Endothelial cell of hepatic sinusoid (primary cell): ENCODE results near the gene MCEMP1.

ENCODE experiments used
- in situ Hi-C: cut with HindIII; loops from 2 replicates; pipeline ENCODE4 v1.10.0; 2017; ENCODE audit warnings: low sequenced_read_pairs

Gene MCEMP1

DNA sequence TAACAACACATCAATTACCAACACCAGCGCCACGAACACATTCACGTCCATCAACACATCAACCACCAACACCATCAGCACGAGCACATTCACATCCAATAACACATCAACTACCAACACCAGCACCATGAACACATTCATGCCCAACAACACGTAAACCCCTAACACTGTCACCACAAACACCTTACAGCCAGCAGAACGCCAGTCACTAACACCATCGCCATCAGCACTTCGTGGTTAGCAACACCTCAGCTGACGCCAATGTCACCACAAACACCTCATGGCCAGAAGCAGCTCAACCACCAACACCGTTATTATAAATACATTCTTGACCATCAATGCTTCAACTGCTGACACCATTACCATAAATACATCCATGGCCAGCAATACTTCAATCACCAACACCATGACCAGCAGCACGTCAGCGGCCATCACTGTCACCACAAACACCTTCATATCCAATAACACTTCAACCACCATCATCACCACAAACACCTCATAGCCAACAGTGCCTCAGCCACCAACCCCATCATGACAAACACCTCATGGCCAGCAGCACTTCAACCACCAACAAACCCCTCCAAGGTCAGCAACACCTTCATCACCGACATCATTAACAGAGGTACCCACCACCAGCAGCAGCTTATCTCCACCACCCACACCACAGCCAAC, 15.7 kb downstream of the MCEMP1 start:
- in situ Hi-C loops = loop anchor here (10.0 kb wide), 1 partner anchor 428 kb away; no protein-coding TSS in a partner anchor

DNA sequence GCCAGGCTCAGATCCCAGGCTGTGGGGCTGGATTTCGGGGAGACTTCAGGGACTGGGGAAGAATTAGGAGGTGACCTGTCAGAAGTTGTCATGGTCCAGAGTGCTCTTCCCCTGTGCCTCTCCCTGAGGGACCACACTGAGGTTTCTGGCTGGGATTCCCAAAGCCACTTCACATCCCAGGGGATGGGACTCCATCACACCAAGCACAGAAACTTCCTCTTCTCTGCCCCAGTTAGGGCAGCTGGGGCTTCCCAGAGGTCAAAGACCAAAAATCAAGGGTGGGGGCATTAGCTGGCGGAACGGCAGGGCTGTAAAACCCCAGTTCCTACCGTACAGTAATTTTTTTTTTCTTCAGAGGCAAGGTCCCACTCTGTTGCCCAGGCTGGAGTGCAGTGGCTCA, 17.6 kb downstream of the MCEMP1 start:
- in situ Hi-C loops = loop anchor here (10.0 kb wide), 1 partner anchor 430 kb away; no protein-coding TSS in a partner anchor

DNA sequence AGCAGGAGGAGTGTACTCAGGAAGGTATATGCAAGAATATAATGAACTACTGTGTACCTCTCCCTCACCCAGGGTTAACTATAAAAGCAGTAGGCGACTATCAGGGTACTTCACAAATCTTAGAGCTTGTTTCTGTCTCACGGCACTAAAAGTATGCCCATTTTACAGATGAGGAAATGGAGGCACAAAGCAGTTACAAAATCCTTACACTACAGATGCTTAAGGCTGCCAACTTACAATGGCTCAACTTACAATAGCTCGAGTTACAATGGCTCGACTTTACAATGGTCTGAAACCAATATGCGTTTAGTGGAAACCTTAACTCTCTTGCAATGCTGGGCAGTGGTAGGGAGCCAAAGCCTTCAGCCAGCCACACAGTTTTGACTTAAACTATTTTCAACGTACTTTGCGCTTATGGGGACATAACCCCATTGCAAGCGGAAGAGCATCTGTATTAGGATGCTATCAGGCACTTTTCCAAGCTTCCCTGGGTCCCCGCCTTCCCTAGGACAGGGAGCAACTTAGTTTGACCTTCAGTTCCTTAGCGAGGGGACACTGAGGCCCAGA, 20.9 kb downstream of the MCEMP1 start:
- in situ Hi-C loops = loop anchor here (5.0 to 10.0 kb wide), 3 partner anchors 91 to 433 kb away; no protein-coding TSS in a partner anchor

DNA sequence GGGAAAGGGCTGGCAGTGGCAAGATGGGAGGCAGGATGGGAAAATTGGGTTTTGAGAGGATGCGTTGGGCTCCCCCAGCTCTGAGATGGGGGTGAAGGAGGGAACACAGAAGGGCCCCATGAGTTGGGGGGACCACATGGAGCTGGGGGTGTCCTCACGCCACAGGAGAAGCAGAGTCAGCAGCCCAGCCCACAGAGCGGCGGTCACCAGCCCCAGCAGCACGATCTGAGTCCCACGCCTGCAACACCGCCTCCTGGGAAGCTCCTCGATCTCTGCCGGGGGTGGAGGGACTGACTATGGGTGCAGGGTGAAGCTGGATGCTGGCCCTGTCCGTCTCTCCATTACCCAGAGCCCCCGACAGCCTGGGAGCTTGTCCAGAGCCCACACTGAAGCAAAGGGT, 21.7 kb downstream of the MCEMP1 start:
- in situ Hi-C loops = loop anchor here (5.0 to 10.0 kb wide), 3 partner anchors 91 to 434 kb away; no protein-coding TSS in a partner anchor

DNA sequence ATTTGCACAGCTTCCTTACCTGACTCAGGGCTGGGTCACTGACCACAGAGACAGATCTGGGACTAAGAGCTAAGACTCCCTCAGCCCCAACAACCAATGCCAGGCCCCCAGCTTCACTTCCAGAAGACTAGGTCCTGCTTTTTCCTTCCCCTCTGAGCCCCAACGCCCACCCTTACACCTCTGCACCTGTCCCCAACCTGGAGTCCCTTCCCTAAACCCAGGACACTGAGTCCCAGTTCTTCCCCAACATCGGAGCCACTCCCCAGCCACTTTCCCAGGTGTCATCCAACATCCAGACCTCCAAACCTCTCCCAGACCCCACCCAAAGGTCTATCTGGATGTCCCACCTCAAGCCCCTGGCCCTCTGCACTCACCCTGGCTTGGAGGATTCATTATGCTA, 22.1 kb downstream of the MCEMP1 start:
- in situ Hi-C loops = loop anchor here (5.0 to 10.0 kb wide), 3 partner anchors 92 to 434 kb away; no protein-coding TSS in a partner anchor

DNA sequence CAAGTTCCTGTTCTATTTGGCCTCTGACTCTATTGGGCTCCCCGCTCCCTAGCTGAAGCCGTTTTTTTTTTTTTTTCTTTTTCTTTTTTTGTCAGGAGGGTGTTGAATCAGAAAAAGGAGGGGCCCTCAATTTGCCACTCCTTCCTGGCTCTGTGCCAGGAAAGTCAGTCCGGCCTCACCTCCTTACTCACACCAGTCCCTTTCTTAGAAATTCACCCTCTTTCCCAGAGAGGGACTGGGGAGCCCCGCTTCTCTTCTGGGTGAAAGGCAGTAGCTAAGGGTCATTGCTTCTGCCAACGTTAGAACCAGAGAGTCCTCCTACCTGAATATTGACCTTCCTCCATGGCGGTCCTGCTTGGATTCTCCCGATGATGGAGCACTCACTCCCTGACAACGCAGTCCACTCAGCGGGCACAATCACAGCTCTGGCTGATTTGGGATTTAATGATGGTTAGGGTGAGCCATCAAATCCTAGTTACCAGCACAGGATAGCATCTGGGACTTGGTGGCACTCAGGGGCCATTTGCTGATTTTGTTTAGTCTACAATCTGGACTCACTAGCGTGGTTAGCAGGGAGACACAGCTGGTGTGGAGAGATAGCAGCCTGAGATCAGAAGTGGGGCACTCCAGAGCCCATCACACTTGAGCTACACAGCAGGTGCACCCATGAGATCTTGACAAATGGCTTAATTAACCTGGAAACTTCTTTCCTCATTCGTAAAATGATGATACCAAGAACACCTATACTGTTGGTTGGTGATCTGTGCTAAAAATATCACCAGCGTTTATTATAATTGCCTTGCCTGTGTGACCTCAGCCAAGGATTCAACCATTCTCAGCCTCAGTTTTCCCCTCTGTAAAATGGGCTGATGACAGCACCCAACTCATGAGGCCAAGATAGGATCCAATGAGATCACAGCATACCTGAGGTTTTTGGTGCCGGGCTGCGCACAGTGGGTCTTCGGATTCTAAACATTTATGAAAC, 22.8 kb downstream of the MCEMP1 start:
- in situ Hi-C loops = loop anchor here (5.0 to 10.0 kb wide), 3 partner anchors 92 to 435 kb away; no protein-coding TSS in a partner anchor

DNA sequence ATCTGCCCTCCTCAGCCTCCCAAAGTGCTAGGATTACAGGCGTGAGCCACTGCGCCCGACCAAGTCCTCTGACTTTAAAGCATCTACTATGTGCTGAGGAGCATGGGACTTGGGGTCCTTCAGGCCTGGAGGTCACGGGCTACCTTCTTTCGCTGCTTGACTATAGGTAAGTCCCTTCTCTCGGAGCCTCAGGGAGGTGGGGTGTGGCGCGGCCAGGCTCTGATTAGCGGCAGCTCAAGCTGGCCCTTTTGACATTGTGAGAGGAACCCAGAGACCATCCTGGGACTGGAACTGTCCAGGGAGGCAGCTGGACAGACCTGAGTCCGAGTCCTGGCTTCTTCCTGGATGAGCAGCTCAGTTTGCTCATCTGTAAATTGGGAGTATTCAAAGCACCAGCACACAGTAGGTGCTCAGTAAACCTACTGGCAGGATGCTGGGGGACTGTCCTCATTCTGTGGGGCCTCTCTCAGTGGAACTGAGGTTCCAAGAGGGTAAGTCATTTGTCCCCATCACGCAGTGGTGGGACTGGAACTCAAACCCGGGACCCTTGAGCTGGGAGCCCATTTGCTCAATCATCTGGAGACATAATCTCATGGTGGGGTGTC, 24.3 kb downstream of the MCEMP1 start:
- in situ Hi-C loops = no loop called here

DNA sequence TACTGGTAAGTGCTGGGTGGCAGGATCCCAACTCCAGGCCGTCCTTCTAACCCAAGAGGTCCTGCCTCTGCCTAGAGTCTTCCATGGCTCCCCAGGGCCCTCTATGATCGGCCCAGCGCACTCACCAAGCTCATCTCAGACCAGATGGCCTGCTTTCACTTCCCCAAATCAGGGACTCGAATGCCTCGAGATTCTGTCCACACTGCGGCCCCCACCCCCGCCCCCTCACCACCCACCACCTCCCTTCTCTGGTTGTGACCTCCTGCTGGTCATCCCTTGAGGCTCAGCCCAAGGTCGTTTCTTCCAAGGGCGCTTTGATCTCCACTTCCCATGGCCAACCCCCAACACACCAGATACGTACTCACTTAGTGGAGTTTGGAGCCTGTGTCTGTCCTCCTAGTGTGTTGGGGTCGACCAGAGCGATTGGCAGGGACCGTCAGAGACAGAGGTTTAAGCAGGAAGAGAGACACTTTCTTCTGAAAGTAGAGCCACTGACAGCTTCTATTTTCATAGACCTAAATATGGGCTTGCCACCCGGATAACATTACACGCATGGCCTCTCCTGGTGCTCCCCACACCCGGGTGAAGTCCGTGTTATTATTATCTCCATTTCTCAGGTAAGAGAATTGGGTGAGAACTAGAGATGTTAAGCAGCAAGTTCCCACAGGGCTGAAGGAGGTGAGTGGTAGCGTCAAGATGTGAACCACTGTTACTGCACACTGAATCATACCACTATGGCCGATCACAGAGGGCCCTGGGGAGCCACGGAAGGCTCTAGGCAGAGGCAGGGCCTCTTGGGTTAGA, 25.0 kb downstream of the MCEMP1 start, which contains the start of gene FCER2:
FCER2 (minus strand) TSS at position 478 of the 804 bp plus-strand sequence. CDS start 2,371 bp downstream, outside the sequence.
- in situ Hi-C loops = no loop called here

DNA sequence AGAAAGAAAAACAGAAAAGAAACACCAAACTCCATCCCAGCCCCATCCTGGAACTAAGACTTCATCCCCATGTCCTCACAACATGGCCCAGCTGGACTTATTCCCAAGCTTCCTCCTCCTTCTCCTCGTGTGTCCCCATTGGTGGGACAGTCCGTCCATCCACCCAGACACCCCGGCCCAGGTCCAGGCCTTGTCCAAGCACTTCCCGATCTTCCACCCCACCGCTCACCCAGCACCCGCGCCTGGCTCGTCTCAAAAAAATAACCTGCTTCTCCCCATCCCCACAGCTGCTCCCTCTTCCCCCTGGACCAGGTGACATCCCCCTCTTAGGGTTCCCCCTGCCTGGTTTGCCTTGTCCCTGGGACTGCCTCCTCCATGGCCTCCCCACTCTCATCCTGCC, 26.4 kb downstream of the MCEMP1 start:
- in situ Hi-C loops = no loop called here

DNA sequence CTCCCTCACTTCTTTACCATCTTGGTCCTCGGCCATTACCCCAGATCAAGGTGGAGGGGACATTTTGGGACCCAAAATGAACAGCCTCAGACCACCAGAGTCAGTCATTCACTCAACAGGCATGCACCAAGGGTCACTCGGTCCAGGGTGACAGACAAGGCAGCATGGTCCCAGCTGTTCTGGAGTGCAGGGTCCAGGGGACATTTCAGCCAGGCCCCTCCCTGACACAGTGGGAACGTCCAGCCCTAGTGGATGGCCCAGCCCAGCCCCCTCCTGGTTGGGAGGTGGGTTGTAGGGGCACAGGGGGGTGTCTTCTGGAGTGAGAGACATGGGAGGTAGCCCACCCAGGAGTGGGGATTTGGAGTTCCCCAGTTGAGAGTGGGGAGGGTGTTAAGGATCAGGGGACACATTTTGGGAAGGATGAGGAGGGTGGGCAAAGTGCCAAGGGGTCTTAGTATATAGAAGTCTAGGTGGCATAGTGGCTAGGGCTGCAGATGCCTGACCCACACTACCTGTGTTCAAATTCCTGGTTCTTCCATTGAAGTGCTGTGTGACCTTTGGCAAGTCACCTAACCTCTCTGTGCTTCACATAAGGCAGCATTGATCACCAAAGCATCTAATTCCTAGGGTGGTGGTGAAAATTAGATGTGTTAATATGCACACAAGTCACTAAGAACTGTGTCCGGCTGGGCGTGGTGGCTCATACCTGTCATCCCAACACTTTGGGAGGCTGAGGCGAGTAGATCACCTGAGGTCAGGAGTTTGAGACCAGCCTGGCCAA, 27.6 kb downstream of the MCEMP1 start:
- in situ Hi-C loops = no loop called here

DNA sequence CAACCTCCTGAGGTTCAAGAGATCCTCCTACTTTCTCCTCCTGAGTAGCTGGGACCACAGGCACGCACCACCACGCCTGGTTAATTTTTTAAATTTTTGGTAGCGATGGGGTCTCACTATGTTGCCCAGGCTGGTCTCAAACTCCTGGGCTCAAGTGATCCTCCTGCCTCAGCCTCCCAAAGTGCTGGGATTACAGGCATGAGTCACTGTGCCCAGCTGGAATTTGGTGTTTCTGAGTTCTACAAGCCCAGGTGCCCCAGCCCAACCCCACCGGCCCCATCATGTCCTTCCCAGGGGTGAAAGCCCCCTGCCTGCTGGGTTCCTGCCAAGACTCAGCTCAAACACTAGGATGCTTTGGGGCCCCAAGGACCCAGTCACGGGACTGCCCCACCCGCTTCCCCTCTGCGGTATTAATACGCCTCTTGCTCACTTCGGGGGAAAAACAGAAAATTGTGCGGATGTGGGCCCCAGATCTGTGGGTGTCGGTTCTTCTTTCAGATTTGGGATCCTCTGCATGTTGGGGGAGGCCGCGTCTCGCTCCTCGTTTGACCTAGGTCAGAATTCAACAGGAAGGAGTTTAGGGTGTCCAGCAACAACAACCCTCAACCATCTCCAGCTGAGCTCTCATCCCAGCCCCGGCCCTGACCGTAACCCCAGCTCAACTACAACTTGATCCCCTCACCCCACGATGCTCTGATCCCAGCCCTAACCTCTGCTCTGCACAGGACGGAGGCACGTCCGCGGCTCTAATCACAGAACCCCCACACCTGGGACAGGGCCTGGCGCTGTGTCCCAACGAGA, 28.7 kb downstream of the MCEMP1 start:
- in situ Hi-C loops = no loop called here

DNA sequence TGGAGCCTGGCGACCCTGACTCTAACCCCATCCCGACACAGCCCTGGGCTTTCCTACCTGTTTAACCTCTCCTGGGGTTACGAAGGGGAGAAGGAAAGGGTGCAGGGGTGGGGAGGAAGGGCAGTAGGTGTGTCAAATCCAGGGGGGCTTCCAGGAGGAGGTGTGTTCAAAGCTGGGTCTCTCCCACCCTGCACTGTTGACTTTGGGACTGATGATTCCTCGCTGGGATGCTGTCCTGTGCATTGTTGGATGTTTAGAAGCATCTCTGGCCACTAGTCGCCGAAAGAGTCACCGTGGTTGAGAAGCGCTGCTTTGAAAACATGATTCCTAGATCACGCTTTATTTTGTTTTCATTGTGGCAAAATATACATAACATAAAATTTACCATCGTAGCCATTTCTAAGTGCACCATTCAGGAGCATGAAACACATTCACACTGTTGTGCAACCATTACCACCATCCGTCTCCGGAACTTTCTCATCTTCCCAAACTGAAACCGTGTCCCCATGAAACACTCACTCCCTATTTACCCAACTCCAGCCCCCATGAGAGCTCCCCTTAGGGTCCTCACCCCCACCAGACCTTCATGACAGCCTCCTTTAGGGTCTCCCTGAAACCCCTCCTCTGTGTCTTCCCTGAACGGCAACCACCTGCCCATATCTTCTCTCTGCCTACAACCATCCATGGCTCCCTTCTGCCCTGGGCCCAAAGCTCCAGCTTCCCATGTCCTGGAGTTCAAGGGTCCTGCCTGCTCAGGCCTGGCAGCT, 29.5 kb downstream of the MCEMP1 start:
- in situ Hi-C loops = no loop called here

DNA sequence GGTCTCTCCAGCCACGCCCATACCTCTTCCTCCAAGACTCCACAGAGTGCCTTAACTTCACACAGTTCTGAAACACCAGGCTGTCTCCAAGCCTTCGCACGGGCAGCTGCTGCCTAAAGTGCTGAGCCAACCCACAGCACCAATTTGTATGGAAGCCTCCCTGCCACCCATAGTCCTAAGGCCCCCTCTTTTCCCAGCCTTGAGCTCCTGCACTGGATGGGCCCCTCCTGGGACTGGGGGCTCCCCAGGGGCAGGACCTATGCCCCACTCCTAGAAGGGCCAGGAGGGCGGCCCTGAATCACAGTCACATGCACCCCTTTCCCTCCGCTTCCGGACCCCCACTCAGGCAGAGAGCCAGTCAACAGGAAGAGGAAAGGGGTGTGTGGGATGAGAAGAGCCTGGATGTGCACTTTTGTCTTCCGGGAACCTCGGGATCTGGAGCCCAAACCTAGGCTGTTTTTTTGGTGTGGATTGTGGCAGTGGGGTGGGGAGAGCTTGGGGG, 30.1 kb downstream of the MCEMP1 start:
- in situ Hi-C loops = no loop called here

DNA sequence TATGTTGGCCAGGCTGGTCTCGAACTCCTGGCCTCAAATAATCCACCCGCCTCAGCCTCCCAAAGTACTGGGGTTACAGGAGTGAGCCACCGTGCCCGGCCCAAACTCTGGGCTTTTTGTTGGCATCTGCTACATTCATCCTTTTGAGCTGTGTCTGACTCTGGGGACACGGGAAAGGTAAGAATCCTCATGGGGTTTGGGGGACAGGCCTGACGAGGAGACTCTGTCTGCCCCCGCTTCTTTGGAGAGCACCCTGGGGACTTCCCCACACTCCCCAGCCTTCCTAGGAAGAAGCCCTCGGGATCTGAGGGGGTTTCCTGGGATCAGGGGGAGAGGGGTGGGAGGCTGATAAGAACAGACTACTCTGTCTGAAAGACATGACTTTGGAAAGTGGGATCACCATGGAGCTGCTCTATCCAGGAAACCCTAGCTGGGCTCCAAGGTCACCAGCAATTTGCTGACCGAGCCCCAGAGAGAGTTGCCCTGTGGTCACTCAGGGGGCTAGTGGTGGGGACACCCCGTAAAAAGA, 33.1 kb downstream of the MCEMP1 start:
- in situ Hi-C loops = no loop called here

DNA sequence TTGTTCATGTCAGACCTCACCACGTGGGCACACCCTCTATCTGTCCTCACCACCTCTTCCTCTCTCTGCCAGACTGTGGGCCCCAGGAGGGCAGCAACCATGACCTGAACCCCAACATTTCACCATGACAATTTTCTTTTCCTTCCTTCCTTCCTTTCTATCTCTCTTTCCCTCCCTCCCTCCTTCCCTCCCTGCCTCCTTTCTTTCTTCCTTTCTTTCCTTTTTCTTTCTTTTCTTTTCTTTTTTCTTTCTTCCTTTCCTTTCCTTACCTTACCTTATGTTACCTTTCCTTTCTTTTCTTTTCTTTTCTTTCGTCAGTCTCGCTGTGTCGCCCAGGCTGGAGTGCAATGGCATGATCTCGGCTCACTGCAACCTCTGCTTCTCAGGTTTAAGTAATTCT, 33.7 kb downstream of the MCEMP1 start:
- in situ Hi-C loops = no loop called here

DNA sequence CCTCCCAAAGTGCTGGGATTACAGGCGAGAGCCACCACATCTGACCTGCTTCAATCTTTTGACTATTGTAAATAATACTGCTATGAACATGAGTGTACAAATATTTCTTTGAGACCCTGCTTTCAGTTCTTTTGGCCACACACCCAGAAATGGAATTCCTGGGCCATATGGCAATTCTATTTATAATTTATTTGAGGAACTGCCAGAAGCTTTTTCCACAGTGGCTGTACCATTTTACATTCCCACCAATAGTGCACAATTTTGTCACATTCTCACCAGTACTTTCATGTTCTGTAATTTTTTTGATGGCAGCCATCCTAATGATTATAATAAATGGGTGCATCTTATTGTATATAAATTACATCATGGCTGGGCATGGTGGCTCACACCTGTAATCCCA, 38.8 kb downstream of the MCEMP1 start:
- in situ Hi-C loops = no loop called here

DNA sequence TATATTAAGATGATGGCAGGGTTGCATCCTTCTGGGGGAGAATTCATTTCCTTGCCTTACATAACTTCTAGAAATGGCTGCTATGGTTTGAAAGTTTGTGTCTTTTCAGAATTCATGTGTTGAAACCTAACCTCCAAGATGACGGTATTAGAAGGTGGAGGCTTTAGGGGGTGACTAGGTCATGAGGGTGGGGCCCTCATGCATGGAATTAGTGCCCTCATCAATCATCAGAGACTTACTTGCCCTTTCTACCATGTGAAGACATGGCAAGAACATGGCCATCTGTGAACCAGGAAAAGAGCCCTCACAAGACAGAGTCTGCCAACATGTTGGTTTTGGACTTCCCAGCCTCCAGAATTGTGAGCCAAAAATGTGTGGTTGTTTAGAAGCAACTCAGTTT, 39.9 kb downstream of the MCEMP1 start:
- in situ Hi-C loops = no loop called here
